DMS53 treated with DMSO at 0.1 percent for 48 hours (cell line): ENCODE results near the gene CTBP1.

Source experiments
- DNase-seq: peaks from one replicate; lab custom pipeline; 2025; ENCODE audit not compliant: unreplicated experiment; lab: John Stamatoyannopoulos, UW

CTBP1 gene

GRCh38 chr4:1177274-1178141, 71.4 kb downstream of the CTBP1 start:
- DNase-seq, result no peak

DNA sequence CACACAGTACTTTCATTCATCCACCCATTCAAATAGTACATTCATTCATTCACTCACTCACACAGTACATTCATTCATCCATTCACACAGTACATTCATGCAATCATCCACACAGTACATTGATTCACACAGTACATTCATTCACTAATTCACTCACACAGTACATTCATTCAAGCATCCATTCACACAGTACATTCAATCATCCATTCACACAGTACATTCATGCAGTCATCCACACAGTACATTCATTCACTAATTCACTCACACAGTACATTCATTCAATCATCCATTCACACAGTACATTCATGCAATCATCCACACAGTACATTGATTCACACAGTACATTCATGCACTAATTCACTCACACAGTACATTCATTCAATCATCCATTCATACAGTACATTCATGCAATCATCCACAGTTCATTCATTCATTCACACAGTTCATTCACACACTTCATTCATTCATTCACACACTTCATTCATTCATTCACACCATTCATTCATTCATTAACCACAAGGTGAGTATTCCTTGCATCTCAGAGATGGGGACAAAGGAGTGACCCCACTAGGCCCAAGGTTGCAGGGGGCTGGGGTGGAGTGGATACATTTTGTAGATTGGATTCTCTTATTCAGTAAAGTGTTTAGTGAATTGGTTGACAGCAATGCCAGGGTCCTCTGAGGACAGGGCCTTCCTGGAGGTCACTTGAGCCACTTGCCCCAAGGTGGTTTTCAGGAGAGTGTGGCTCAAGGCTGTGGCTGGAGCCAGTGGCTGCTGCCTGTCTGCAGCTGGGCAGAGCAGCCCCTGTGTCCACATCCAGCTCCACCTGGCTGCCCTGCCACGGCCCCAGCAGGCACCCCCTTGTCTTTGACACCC, 72.3 kb downstream of the CTBP1 start:
- DNase-seq, result no peak

- no peak for DNase-seq
These were observed 73.2 kb downstream of the CTBP1 start for GRCh38 chr4:1175635-1176229.

DNA sequence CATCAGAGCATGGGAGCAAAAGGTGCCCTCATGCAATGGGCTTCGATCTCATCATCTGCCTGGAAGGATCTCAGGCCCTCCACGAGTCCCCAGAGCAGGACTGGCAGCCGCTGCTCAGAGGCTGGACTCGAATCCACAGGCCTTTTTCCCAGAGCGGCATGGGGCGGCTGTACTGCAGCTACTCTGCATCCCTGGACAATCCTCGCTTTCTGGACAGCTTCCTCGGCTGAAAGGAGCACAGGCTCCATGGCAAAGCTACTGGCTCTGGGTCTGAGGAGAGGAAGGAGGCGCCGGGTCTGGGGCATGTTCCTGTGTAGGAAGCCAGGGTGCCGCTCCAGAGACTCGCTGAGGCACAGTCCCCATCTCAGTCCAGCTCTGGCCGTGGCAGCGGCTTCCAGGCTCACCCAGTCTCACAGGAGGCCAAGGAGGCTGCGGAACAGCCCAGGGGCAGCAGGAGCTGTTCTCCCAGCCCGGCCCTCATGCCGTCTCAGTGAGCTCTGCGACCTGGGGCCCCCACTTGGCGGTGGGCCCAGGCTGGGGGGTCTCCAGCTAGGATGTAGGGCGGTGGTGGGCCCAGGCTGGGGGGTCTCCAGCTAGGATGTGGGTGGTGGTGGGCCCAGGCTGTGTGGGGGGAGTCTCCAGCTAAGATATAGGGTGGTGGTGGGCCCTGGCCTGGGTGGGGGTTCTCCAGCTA, 73.8 kb downstream of the CTBP1 start:
- DNase-seq, result no peak

GRCh38 chr4:1172971-1173757, 75.8 kb downstream of the CTBP1 start:
- DNase-seq, result no peak

DNA sequence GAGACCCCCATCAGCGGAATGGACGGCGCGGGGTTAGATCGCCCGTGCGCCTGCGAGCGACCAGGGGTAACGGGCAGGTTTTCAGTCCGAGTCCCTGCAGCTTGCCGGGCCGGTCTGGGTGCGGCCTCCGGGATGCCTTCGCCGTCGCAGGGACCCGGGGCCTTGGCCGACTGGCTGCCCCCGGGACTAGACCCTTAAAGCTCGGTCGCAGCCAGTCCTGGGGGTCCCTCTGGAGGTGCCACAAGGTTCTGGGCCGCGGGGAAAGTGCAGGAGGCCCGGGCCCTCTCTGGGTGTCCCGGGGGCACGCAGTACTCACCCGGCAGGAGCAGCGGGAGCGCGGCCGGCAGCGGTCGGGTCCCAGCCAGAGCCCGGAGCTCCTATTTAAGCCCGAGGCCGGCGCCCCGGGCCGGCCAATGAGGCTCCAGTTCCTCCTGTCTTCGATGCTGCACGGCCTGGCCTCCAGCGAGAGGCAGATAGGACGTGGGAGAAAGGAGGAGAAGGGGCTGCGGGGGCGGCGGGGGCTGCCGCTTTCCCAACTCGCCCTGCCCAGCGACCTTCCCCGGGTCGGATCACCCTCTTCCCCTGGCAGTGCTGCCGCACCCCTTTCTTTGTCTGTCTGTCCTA, 76.6 kb downstream of the CTBP1 start, which contains the start of gene SPON2:
Gene SPON2, minus strand, starts transcription at position 356 of the 624 bp plus-strand sequence.
- no peak for DNase-seq

DNA sequence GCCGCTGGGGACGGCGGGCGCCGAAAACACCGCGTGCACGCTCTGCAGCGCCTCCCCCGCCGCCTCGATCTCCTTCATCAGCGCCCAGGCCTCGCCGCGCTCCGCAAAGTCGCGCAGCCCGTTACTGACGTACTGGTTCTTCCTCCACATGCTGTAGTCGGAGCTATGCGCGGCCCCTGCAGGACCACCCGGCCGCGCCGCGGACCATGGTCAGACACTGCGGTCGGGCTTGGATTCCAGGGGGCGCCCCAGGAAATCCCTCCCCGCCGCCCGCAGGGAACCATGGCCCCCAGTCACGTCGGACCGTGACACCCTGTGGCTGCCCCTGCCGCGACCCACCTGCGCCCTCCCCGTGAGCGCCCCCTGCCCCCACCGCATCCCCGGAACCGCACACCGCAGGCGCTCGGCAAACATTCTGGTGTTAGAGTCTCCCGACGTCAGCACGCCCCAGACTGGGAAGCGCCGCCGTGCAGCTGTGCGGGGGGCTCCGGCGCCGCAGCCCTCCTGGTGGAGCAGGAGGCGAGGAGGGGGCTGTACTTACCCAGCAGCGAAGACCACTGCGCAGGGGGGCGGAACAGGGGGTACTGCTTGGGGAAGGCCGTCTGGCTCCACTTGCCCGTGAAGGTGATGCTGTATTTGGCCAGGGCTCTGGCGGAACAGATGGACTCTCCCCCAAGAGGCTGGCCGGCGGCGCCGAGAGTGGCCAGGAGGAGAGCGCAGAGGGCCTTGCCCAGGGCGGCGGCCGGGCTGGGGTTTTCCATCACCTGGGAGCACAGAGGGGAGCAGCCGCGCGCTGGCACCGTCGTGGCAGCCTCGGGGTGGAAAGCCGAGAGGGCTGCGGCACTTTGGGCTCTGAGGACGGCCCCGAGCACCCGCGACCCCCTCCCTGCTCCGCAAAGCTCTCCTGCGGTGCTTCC, 77.4 kb downstream of the CTBP1 start:
- DNase-seq, result no peak

GRCh38 chr4:1170976-1171310, 78.0 kb downstream of the CTBP1 start:
- DNase-seq, result no peak

- DNase-seq, result no peak
These were observed 78.6 kb downstream of the CTBP1 start for GRCh38 chr4:1170156-1170975.

GRCh38 chr4:1169691-1170096, 79.2 kb downstream of the CTBP1 start:
- no peak for DNase-seq

DNA sequence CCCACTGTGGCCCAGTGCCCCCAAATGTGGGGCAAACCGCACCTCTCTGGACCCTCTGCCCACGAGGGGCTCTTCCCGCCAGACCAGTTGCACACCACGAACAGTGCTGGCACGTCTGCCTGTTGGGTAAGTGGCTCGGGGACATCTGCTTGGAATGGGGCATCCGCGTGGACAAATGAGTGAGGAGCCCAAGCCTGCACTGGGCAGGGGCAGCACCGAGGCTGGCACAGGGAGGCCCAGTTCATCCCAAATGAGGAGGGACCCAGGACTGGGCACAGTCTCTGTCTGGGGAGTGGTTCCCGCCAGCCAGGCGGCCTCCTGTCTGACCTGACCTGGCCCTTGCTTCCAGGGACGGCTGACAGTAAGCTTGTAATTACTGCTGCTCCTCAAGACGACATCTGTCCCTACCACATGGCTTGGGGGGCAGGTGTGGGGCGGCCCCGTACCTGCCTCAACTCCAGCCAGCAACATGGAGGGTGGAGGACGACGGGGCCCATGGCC, 79.7 kb downstream of the CTBP1 start:
- no peak for DNase-seq

- no peak for DNase-seq
These were observed 80.5 kb downstream of the CTBP1 start for GRCh38 chr4:1168191-1169101.

DNA sequence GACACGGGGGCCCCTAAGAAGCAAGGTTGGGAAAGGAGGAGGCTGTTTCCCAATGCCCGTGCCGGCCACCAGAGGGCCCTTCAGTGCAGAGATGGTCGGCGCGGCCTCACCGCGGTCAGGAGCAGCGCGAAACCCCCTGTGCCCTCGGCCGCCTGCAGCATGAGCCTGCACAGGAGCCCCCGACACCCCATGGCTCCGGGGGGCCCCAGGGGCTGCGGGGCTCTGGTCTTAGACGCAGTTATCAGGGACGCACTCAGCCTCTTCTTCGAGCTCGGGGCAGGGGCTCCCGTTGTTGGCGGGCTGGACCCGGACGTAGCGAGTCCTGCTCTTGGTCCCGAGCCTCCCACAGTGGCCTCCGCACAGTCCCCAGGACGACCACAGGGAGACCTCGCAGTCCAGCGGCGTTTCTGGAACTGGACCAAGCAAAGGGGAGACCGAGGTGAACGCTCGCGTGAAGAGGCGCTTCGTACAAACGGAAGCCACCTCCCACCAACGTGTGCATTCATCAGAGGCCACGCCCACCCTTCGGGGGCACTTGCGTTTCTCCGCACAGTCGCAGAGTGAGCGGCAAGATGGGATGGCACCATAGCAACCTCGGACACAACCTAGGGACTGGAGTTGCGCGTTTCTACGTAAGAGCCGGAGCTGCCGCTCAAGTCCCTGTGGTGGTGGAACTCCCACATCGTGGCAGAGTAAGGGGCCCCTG, 81.5 kb downstream of the CTBP1 start:
- peak; percentile 83 for DNase-seq

DNA sequence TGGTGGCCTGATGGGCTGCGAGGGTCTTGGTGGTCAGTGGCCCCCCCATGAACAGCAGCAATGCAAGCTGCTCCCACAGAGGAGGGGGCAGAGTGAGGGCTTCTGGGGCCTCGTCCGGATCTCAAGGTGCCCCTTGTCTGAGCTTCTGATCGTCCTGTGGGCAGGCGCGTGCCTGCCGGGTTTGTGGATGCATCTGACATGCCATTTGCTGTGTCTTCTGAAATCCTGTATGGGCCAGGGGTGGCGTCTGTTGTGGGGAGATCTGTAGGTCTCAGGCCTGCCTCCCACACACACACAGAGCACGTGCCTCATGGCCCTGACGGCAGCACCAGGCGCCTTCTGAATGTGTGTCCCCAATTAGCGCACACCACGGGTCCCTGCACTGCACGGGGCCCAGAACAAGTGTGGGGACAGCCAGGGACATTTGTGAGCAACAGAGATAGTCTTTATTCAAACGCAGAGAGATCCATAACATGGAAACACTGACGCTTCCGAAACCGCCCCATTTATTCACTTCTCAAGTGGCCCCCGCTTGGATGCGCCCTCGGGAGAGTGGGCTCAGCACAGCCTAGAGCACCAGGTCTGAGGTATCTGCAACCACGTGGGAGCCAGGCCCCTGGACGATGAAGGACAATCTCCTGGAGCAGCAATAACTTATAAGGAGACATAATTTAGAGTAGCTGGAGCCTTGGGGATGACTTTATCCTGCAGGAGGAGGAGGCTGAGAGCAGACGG, 82.3 kb downstream of the CTBP1 start:
- no peak for DNase-seq

GRCh38 chr4:1164956-1165545, 83.9 kb downstream of the CTBP1 start:
- DNase-seq, result no peak
